Panc1 (cell line): ENCODE results near the gene KDM4B.

ENCODE experiments used
- SIN3A ChIP-seq: IDR thresholded peaks from 2 replicates; pipeline ENCODE4 v1.6.1; 2012; ENCODE audit warnings: low read depth, mild to moderate bottlenecking, low read length, moderate library complexity, borderline replicate concordance; ENCODE audit not compliant: insufficient read depth
- TF ChIP-seq, protein P1 (sequence below): fragments of 450-650 bp; IDR thresholded peaks from 2 replicates; pipeline ENCODE4 v1.5.1; 2017; ENCODE audit warnings: mild to moderate bottlenecking

DNA sequence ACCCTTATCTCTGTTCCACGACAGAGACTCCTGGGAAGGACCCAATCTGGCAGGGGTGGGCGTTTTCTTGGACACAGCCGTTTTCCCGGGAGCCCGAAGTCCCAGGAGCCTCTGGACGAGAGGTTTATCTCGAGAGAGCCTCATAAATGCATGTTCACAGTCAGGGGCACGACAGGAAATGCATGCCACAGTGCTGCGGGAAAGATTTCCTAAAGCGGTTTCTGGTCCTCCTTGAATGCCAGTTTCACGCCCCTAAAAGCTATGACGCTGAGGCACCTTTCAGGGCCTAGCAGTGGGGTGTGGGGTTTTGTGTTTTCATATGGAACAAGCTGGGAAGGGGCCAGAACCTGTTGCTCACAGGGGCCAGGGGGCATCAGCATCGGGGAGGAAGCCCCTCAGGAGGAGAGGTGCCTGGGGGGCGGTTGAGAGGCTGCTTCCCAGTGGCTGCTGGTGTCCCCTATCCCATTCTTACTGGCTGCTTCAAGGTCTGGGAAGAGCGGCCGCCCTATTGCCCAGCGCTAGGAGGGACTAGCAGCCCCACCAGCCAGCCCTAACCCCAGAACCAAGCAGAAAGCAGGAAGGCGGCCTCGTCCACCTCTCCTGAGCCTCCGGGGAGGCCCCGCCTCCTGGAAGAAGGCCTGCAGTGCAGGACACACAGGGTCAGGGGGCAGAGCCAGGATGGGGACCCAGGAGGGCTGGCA lies 157.0 kb downstream of the KDM4B start:
- TF ChIP-seq, protein P1, sequence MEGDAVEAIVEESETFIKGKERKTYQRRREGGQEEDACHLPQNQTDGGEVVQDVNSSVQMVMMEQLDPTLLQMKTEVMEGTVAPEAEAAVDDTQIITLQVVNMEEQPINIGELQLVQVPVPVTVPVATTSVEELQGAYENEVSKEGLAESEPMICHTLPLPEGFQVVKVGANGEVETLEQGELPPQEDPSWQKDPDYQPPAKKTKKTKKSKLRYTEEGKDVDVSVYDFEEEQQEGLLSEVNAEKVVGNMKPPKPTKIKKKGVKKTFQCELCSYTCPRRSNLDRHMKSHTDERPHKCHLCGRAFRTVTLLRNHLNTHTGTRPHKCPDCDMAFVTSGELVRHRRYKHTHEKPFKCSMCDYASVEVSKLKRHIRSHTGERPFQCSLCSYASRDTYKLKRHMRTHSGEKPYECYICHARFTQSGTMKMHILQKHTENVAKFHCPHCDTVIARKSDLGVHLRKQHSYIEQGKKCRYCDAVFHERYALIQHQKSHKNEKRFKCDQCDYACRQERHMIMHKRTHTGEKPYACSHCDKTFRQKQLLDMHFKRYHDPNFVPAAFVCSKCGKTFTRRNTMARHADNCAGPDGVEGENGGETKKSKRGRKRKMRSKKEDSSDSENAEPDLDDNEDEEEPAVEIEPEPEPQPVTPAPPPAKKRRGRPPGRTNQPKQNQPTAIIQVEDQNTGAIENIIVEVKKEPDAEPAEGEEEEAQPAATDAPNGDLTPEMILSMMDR: no peak
- no peak for TF ChIP-seq SIN3A
